Endothelial cell of umbilical vein (primary cell): ENCODE measurements around the gene ZIC5.

Experiments used
- CTCF ChIP-seq, 2 donors: IDR thresholded peaks; 1 replicate in 1 of 2; 2 replicates in 1 of 2; pipeline ENCODE4 v1.5.1; 2011; ENCODE audit warnings: low read length in 2 of 2, mild to moderate bottlenecking in 2 of 2, moderate library complexity in 2 of 2, control low read depth in 1 of 2, inconsistent platforms in 1 of 2, low read depth in 1 of 2; ENCODE audit not compliant: insufficient read depth in 1 of 2; ENCODE audit errors: extremely low read depth in 1 of 2
- EZH2 ChIP-seq: IDR thresholded peaks from 2 replicates; pipeline ENCODE4 v1.6.1; 2012; ENCODE audit warnings: borderline replicate concordance, low read depth, mild to moderate bottlenecking, moderate library complexity, low read length, inconsistent platforms; ENCODE audit not compliant: severe bottlenecking
- FOS ChIP-seq: IDR thresholded peaks from 2 replicates; pipeline ENCODE4 v1.6.1; 2011; ENCODE audit warnings: mild to moderate bottlenecking, low read length, moderate library complexity, borderline replicate concordance; ENCODE audit not compliant: insufficient read depth
- JUN ChIP-seq: IDR thresholded peaks from 2 replicates; pipeline ENCODE4 v1.6.1; 2011; ENCODE audit warnings: borderline replicate concordance, low read depth; ENCODE audit not compliant: insufficient read length, insufficient read depth
- MAX ChIP-seq: IDR thresholded peaks from 2 replicates; pipeline ENCODE4 v1.6.1; 2011; ENCODE audit not compliant: insufficient read depth, insufficient read length
- MYC ChIP-seq: IDR thresholded peaks from one replicate; pipeline ENCODE4 v1.6.1; 2011; ENCODE audit warnings: mild to moderate bottlenecking, low read depth, low read length
- POLR2A ChIP-seq: IDR thresholded peaks from 2 replicates; pipeline ENCODE4 v1.6.1; 2012; ENCODE audit warnings: low read depth, mild to moderate bottlenecking, control low read depth, low read length
- POLR2AphosphoS5 ChIP-seq: IDR thresholded peaks from 2 replicates; pipeline ENCODE4 v1.6.1; 2012; ENCODE audit warnings: low read depth, mild to moderate bottlenecking, control low read depth, low read length, moderate library complexity; ENCODE audit not compliant: insufficient read depth

- TF ChIP-seq POLR2A = no peak
- no peak for TF ChIP-seq MAX
- TF ChIP-seq EZH2 = peak; percentile 35
- no peak for TF ChIP-seq CTCF (IDR thresholded peaks at IDR 0.05; ENCODE audit: extremely low read depth in 1 of 2, insufficient read depth in 1 of 2, low read depth in 1 of 2, low read length in 2 of 2)
- no peak for TF ChIP-seq POLR2AphosphoS5
- TF ChIP-seq JUN = no peak
- TF ChIP-seq FOS = no peak
- no peak for TF ChIP-seq MYC
Observed at GRCh38 chr13:99991828-99992775, 20.5 kb upstream of the ZIC5 start.
